KMS-11 (cell line): ENCODE data around the gene CNN3.

Source experiments
- H2AFZ ChIP-seq: fragments of 200-600 bp; sonication (generic); 2 replicates; pipeline ENCODE4 v1.6.1; 2016; ENCODE audit warnings: antibody characterized with exemption, mixed run types, low read depth
- H3K27ac ChIP-seq: fragments of 200-600 bp; sonication (generic); 2 replicates; pipeline ENCODE4 v1.6.1; 2016; ENCODE audit warnings: mild to moderate bottlenecking, mixed run types
- H3K27me3 ChIP-seq: fragments of 200-600 bp; sonication (generic); 2 replicates; pipeline ENCODE4 v1.6.1; 2017; ENCODE audit warnings: mild to moderate bottlenecking, low read depth, mixed run types, moderate library complexity; ENCODE audit not compliant: insufficient read depth
- H3K36me3 ChIP-seq: fragments of 200-600 bp; sonication (generic); 2 replicates; pipeline ENCODE4 v1.6.1; 2017; ENCODE audit warnings: mild to moderate bottlenecking, mixed run types; ENCODE audit not compliant: insufficient read depth
- H3K4me1 ChIP-seq: fragments of 200-600 bp; sonication (generic); 2 replicates; pipeline ENCODE4 v1.6.1; 2016; ENCODE audit warnings: mild to moderate bottlenecking, low read depth, mixed run types; ENCODE audit not compliant: poor library complexity, severe bottlenecking
- H3K4me2 ChIP-seq: fragments of 200-600 bp; sonication (generic); 2 replicates; pipeline ENCODE4 v1.7.0; 2016; ENCODE audit warnings: mild to moderate bottlenecking, mixed run types
- H3K4me3 ChIP-seq: fragments of 200-600 bp; sonication (generic); IDR thresholded peaks from 2 replicates; pipeline ENCODE4 v1.6.1; 2017; ENCODE audit warnings: low read depth, low read length, mixed read lengths; ENCODE audit not compliant: insufficient read depth
- H3K79me2 ChIP-seq: fragments of 200-600 bp; sonication (generic); 2 replicates; pipeline ENCODE4 v1.6.1; 2016; ENCODE audit warnings: low read depth, mixed run types; ENCODE audit not compliant: insufficient read depth
- H3K9ac ChIP-seq: fragments of 200-600 bp; sonication (generic); 2 replicates; pipeline ENCODE4 v1.6.1; 2016; ENCODE audit warnings: mild to moderate bottlenecking, mixed run types
- H4K20me1 ChIP-seq: fragments of 200-600 bp; sonication (generic); 2 replicates; pipeline ENCODE4 v1.6.1; 2016; ENCODE audit warnings: mild to moderate bottlenecking, mixed run types; ENCODE audit not compliant: insufficient read depth
- CTCF ChIP-seq: fragments of 200-600 bp; sonication (generic); conservative IDR thresholded peaks from 2 replicates; pipeline ENCODE4 v1.6.1; 2017; ENCODE audit warnings: low read depth, mild to moderate bottlenecking, antibody characterized with exemption, low read length, moderate library complexity, mixed read lengths

CNN3 gene

GRCh38 chr1:94888201-94888600, 38.7 kb downstream of the CNN3 start:
- Histone ChIP-seq H3K27ac (no peak overlapping the region), H2AFZ (no peak overlapping the region), H4K20me1 (no peaks in the 10 kb centered on the region), H3K79me2 (no peaks in the 10 kb centered on the region), H3K27me3 (no peaks in the 10 kb centered on the region), H3K36me3 (no peaks in the 10 kb centered on the region), H3K4me1 (no peaks in the 10 kb centered on the region), H3K4me2 (no peak overlapping the region), H3K4me3 (no peak overlapping the region), H3K9ac (no peak overlapping the region)
- no peak for TF ChIP-seq CTCF

- Histone ChIP-seq H3K4me3 (no peak overlapping the region), H2AFZ (no peak overlapping the region), H3K4me2 (no peak overlapping the region), H3K27me3 (no peaks in the 10 kb centered on the region), H3K9ac (no peak overlapping the region), H4K20me1 (no peaks in the 10 kb centered on the region), H3K79me2 (no peaks in the 10 kb centered on the region), H3K27ac (no peak overlapping the region), H3K4me1 (no peaks in the 10 kb centered on the region), H3K36me3 (no peaks in the 10 kb centered on the region)
- TF ChIP-seq CTCF = no peak
These were observed 39.2 kb downstream of the CNN3 start for GRCh38 chr1:94887603-94888171.

- Histone ChIP-seq H3K27ac (no peak overlapping the region), H3K4me2 (no peak overlapping the region), H3K79me2 (no peaks in the 10 kb centered on the region), H3K27me3 (no peaks in the 10 kb centered on the region), H3K4me3 (no peak overlapping the region), H3K4me1 (no peaks in the 10 kb centered on the region), H4K20me1 (no peaks in the 10 kb centered on the region), H3K36me3 (no peaks in the 10 kb centered on the region), H2AFZ (no peak overlapping the region), H3K9ac (no peak overlapping the region)
- TF ChIP-seq CTCF = no peak
These were observed 39.8 kb downstream of the CNN3 start for GRCh38 chr1:94887106-94887505.

GRCh38 chr1:94886361-94886760, 40.5 kb downstream of the CNN3 start:
- H3K4me1 ChIP-seq = no peaks in the 10 kb centered on the region
- no peak overlapping the region for H3K27ac ChIP-seq
- no peak overlapping the region for H3K4me3 ChIP-seq
- H2AFZ ChIP-seq = no peak overlapping the region
- H3K9ac ChIP-seq = no peak overlapping the region
- no peaks in the 10 kb centered on the region for H3K79me2 ChIP-seq
- H3K36me3 ChIP-seq = no peaks in the 10 kb centered on the region
- no peak for TF ChIP-seq CTCF
- H3K27me3 ChIP-seq = no peaks in the 10 kb centered on the region
- H3K4me2 ChIP-seq = no peak overlapping the region
- H4K20me1 ChIP-seq = no peaks in the 10 kb centered on the region
